Left renal pelvis (tissue), 4 donors: ENCODE results near the gene PLK5. TPM values are rescaled to one million over a fixed set of nuclear protein-coding genes. Genes with fewer than 3 reads are reported as not detected.
"Not testable (repeated sequence)": the region's sequence is repeated elsewhere in the genome, so short reads cannot be mapped to it uniquely, and the experiment has no call there.

Experiments
- DNase-seq, 4 donors: peaks; one replicate each; pipeline ENCODE4 v3.0.0-alpha.2; 2013; ENCODE audit warnings: low read depth in 4 of 4, low spot score in 3 of 4
- polyA plus RNA-seq, 4 donors: library from polyadenylated mRNA; unstranded; fragments of 120-200 nt; gene quantifications; one replicate each; pipeline ENCODE4 v1.2.1, GENCODE V29; 2013; ENCODE audit not compliant: insufficient read length in 4 of 4

The PLK5 gene, protein sequence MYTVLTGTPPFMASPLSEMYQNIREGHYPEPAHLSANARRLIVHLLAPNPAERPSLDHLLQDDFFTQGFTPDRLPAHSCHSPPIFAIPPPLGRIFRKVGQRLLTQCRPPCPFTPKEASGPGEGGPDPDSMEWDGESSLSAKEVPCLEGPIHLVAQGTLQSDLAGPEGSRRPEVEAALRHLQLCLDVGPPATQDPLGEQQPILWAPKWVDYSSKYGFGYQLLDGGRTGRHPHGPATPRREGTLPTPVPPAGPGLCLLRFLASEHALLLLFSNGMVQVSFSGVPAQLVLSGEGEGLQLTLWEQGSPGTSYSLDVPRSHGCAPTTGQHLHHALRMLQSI
- polyA plus RNA-seq = under 1 TPM; 0.11 to 0.70 (median 0.35) TPM

DNA sequence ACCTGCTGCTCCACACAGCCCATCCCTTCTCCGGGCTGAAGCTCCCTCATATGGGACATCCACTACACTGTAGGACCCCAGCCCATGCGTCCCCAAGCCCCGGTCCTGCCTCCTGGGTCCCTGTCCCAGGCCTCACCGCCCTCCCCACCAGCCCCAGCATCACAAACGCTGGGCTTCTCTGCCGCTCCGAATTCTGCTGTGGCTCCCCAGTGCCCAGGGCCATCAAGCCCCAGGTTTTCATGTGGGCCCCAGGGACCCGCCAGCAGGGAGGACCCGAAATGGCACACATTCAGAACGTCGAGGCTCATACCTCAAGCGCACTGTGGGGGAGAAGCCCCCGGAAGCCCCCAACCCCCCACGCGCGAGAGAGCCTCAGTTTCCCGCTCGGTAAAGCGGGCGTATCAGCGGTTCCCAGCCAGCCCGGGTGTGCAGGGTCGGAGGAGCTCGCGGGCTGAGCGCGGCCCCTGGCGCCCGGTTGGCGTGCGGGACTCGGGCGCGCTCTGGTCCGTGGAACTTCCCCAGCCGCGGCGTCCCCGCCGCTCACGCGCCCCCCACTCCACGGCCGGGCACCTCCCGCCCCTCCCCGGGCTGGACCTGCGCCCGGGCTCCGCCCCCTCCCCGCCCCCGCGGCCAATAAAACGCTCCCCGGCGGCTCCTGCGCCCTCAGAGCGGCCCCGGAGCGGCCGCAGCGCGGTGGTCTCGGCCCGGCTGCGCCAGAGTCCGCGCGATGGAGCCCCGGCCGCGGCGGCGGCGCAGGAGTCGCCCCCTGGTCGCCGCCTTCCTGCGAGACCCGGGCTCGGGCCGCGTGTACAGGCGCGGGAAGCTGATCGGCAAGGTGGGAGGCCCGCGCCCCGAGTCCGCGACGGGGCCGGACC, at the start of gene PLK5:
Gene PLK5, plus strand, starts transcription at position 666 of the 875 bp plus-strand sequence. CDS start 2,920 bp downstream, outside the sequence.
- no peak for DNase-seq

DNA sequence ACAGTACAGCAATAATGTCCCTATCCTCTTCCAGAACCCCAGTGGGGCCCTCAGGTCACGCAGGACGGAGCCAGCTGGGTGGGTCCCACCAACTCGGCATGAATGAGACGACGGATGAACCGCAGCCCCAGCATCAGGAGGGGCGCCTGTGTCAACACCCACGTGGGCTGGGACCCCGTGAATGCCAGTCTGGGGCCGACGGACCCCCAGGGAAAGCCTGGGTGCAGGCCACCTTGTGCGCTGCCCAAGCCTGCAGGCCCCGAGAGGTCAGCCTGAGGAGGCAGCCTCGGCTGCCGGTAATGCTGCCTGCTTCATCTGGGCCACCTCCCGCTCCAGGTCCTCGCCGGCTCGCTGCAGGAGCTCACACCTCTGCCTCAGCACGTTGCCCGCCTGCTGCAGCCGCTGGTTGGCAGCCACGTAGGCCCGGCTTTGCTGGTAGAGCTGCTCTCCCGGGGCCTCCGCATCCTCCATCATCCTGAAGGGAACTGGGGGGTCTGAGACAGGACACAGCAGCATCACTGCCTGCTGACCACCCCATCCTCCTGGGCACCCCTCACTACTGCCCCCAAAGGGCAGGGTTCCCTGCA, 49.0 kb upstream of the PLK5 start:
- no peak for DNase-seq

DNA sequence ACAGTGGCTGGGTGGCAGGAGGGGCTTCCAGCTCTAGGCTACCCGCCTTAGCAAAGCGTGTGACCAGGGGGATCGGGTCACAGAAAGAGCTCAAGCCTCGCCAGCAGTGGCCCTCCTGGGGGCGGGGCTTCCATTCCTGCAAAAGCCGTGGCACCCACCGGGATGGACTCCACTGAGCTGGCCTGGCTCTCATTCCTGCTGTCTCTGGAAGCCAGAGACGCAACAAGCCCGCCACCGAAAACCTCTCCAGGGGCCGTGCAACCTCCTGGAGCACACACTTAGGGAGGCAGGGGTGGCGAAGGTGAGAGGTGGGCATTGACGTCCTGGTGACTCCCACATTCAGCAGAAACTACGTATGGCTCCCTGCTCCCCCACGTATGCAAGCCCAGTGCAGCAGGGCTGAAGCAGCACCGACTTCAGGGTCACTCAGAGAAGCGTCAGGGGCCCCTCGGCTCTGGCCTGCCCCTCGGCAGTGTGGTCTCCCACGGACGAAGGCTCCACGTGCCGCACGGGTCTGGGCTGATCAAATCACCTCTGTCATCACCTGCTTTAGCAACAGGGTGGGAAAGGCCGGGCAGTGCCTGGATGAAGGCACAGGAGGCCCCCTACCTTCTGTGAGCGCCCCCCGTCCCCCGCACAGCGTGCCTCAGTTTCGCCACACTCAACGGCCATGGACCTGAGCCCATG, 48.0 kb upstream of the PLK5 start:
- no peak for DNase-seq

DNA sequence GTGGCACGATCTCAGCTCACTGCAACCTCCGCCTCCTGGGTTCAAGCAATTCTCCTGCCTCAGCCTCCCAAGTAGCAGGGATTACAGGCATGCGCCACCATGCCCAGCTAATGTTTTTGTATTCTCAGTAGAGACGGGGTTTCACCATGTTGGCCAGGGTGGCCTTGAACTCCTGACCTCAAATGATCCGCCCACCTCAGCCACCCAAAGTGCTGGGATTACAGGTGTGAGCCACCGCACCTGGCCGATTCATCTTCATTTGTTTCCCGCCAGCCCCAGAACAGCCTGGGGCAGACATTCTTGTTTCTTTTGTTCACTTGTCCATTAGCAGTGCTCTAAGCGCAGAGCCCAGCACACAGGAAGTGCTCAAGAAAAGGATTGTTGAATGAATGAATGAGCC, 46.8 kb upstream of the PLK5 start:
- DNase-seq = not testable (repeated sequence)

DNA sequence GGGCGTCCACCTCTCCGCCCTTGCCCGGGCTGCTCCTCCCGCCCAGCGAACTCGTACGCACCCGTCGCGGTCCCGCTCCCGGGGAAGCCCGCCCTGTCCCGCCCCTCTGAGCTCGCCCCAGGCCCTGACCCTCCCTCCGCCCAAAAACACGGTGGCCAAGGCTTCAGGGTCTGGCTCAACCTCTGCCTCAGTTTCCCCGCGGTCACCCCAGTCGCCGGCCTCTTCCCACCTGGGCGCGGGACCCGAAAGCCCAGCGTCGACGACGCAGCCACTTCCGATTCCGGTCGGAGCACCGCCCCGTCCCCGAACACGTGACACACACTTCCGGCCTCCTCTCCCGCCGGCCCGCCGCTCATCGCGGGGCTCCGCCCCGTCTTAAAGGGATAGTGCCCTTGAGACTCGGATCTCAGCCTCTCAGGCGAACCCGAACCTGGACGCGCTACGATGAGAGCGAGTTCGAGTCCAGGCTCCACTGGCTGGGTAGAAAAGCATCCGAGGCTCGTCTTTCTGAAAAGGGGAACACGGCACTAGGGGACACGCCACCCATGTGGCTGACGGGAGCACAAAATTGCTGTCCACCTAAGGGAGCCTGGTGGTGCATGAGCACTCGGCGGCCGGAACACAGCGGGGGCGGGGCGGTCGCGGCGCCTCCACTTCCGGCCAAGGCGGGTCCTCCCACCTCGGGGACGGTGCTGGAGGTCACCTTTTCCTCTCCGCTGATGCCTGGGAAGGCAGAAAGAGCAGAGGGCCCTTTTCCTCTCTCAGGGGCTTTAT, 44.8 kb upstream of the PLK5 start, which contains the start of gene C19orf25:
Gene C19orf25, minus strand, starts transcription at position 282 of the 774 bp plus-strand sequence. CDS start 312 bp downstream, outside the sequence.
- peak; percentile 80 to 86 (median 82) for DNase-seq

DNA sequence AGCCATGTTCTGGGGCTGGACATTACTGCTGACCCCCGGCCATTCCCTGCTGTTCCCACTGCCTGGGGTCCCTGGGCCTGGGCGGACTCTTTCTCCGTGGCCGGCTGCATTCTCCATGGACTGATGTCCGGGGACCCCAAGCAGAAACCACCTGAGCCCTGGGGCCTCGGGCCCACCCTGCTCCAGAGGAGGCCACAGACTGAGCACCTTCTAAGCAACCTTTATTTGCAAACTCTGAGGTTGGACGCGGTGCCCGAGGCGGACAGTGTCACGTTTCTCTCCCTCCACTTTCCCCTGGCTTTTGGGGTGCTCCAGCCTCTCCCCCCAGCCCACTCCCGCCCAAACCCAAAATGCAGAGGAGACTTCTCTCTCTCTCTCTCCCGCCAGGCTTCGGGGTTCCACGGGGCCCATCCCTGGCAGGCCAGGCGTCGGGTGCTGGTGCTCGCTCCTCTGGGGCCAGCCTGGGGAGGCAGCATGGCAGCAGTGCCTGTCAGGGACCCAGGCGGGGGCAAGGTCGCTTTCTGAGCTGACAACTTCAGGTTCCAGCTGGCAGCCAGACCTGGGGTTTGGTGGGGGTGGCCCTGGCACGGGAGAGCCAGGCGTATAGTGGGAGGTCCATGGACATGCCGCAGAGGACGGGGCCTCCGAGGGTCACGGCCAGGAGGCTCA, 42.5 kb upstream of the PLK5 start:
- no peak for DNase-seq

DNA sequence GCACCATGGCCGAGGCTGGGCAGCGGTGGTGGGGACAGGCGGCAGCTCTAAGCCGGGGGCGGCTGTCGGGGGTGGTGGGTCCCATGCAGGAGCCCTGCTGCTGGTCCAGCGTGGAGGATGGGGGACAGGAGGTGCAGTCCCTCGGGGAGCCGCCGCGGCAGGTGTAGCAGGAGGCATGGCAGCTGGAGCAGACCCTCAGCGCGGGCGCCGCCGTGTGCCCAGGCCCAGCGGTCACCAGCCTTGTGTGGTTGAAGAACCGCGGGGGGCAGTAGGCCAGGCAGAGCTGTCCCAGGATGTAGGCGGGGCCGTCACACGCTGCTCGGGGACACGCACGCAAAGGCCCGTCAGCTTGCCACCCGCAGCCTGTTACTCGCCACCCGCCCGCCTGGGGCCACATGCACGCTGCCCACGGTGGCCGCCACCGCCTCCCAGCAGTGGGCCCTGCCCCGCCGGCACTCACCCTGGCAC, 42.0 kb upstream of the PLK5 start:
- no peak for DNase-seq

DNA sequence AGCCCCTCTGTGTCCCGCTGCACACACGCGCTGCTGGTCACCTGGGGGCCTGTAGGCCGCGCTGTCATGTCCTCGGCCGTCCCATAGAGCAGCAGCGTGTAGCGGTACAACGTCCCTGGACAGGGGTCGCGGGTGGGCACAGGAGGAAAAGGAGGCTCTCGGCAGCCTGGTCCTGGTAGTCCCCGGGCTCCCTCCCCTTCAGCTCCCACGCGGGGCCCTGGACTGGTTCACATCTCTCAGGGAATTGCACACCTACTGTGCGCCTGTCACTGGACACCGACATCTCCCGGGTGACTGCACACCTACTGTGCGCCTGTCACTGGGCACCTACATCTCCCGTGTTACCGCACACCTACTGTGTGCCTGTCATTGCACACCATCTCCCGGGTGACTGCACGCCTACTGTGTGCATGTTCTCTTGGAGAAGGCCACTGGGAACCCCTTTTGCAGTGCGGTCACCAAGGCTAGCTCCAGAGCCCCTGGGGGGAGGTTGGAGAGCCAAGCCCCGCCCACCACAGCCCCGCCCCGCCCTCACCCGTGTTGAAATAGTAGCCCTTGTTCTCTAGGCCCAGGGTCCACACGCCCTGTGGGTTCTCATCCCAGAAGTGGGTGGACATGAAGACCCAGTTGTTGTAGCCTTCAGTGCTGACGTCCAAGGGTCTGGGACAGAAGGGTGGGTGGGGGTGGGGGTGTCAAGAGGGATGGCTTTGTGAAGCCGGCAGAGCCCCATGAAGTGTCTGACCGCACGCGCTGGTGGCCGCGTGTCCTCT, 41.3 kb upstream of the PLK5 start:
- no peak for DNase-seq

DNA sequence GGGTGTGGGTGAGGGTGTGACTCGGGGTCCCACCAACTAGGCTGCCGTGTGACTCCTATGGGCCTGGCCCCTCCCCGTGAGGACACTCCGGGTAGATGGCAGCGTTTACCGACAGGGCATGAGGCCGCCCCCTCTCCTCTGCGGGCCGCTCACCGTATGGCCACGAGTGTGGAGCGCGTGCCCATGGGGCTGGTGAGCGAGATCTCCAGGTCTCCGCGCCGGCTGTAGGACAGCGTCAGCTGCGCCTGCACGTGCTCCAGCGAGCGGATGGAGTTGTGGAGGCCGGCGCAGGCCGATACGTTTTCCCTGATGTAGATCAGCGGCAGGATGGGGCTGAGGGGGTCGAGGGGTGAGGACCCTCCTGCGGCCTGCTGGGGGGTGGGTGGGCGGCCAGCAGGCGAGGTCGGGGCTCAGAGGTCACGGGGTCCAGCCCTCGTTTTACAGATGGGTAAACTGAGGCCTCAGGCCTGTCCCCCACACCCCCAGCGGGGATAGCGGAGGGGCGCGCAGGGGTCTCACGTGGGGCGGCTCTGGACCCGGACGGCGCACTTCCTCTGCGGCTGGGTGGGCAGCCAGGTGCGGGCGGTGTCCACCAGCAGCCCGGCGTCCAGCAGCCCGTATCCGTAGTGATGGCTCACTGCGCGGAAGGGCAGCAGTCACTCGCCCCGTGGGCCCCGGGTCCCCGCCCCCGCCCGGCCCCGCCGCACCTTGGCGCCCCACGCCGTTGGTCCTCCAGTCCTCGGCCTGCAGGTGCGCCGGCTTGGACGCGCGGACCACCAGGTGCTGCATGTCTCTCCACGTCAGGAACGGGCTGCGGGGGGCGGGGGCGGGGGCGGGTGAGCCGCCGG, 40.5 kb upstream of the PLK5 start:
- DNase-seq = no peak

DNA sequence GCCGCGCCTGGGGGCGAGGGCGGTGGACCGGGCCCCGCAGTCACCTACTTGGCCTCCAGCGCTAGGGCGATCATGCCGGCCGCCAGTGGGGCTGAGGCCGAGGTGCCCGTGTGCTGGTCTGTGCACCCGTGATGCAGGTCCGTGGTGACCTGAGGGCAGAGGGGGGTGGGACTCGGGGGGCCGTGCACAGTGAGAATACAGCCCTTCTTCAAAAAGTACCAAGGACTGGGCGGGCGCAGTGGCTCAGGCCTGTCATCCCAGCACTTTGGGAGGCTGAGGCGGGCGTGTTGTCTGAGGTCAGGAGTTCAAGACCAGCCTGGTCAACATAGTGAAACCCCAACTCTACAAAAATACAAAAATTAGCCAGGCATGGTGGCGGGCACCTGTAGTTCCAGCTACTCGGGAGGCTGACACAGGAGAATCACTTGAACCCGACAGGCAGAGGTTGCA, 39.9 kb upstream of the PLK5 start:
- DNase-seq = no peak

DNA sequence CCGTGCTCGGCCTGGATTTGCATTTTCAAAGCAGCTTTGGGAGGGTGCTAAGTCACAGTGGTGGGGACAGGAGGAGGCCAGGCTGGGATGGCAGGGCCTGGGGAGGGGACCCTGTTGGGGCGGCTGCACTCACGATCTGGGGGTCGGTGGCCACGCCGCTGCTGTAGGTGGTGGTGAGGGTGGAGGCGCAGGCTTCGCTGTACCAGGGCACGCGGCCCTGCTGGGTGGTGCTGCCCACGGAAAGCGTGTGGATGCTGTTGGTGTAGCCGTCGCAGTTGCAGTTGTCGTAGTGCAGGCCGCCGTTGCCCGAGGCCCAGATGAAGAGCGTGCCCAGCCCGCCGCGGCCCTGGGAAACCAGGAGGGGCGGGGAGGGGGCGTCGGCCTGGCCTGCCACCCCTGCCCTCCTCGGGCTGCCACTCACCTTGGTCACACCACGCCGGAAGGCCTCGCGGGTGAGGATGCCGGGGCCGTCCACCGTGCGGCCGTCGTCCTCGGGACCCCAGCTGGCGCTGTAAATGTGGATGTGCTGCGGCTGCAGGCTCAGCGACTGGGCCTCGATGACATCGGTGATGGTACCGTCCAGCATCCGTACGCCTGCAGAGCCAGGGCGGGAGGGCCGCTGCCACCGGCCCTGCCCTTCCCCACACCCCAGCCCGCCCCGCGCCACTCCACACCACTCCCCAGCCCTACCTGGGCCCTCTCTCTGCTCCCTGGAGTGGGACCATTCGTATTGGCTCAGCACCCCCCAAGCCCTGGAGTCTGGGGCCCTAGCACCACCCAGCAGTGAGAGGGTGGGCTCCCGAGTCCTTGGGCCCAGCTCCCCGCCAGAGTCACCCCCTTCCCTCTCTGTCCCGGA, 36.9 kb upstream of the PLK5 start:
- no peak for DNase-seq

DNA sequence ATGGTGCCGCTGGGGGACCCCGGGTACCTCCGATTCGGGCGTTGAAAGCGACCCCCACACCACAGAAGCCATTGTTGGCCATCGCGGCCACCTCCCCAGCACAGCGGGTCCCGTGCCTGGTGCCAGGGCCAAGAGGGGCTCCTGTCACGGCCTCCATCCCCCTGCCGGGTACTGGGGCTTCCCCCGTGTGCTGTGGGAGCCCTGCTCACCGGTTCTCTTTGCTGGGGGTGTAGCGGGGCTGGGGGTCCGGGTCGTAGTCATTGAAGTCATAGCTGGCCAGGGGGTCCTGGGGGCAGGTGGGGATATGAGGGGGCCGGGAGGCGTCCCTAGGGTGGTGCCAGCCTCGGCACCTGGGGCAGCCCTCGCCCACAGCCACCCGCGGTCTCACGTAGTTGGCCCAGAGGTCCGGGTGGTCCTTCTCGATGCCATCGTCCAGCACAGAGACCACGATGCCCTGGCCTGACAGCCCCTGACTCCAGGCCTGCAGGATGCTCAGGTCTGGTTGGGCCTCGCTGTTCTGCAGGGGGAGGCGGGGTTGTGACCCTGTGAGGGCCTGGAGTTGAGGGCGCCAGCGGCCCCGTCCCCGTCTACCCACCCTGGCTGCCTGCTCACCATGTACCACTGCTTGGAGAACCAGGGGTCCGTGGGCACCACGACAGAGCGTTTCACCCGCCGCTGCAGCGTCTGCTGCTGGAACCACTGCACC, 36.1 kb upstream of the PLK5 start:
- DNase-seq = no peak

DNA sequence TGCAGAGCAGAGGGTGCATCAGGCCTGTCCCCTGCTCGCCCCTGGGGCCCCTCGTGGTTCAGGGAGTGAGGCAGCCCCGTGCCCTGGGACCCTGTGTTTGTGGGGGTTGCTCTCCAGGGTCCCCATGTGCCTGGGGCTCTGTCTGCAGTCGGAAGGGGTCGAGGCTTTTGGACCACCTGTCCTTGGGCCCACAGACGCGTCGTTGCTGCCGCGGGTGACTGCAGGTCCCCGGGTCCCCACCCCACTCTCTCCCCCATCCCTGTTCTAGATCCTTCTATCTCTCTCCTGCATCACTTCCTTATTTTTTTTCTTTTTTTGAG, 35.6 kb upstream of the PLK5 start:
- DNase-seq = no peak

DNA sequence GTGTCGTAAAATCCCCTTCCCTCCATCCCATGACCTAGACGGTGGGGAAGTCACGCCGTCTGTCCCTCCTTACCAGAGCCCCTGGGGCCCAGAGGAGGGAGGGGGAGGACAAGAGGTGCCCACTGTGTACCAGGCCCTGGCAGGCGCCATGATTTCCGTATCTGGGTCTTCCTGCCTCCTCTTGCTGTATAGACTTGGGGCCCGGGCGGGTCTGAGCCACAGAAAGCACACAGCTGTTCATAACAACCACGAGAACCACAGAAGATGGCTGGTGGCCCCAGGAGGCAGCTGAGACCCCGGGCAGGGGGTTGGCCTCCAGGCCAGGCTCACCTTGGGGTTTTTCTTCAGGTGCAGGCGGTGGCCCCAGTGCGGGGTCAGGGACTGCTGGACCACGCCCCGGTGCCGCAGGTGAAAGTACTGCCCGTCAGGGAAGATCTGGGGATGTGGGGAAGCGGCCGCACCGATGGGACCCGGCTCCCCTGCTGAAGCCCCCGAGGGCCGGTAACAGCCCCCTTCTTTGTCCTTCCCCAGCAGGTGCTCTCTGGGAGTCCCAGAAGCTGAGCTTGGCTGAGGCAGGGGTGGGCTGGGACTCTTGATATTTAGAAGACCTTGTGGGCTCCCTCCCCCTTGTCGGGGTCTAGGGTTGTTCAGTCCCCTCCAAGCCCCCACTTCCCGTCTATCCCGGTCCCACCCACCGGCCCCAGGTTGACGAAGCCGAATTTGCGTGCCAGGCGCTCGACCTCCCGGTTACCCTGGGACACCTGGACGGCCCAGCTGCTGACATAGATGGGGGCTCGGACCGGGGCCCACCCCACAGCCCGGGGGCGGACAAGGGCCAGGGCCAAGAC, 34.2 kb upstream of the PLK5 start:
- DNase-seq = no peak
